ENCODE results near the gene ITPRIP. TPM values are rescaled to one million over a fixed set of nuclear protein-coding genes. Genes with fewer than 3 reads are reported as not detected.

Gene ITPRIP
- total RNA-seq, 2 donors from 2014 or later, result 55.6 to 59.2 TPM

GRCh38 chr10:104374591-104374990 is 36.3 kb upstream of the ITPRIP start:
- no peak for ATAC-seq (ENCODE audit: insufficient number of reproducible peaks, low FRiP score, low read depth)
- TF ChIP-seq, protein P1, sequence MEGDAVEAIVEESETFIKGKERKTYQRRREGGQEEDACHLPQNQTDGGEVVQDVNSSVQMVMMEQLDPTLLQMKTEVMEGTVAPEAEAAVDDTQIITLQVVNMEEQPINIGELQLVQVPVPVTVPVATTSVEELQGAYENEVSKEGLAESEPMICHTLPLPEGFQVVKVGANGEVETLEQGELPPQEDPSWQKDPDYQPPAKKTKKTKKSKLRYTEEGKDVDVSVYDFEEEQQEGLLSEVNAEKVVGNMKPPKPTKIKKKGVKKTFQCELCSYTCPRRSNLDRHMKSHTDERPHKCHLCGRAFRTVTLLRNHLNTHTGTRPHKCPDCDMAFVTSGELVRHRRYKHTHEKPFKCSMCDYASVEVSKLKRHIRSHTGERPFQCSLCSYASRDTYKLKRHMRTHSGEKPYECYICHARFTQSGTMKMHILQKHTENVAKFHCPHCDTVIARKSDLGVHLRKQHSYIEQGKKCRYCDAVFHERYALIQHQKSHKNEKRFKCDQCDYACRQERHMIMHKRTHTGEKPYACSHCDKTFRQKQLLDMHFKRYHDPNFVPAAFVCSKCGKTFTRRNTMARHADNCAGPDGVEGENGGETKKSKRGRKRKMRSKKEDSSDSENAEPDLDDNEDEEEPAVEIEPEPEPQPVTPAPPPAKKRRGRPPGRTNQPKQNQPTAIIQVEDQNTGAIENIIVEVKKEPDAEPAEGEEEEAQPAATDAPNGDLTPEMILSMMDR (IDR thresholded peaks at IDR 0.05), result no peak
- Histone ChIP-seq H3K36me3 (no peaks in the 10 kb centered on the region), H3K4me1 (ENCODE audit: control insufficient read depth in 1 of 2, low read depth in 2 of 2) (no peaks in the 10 kb centered on the region), H3K4me3 (no peak overlapping the region), H3K27me3 (replicated peaks; ENCODE audit: insufficient read depth) (no peaks in the 10 kb centered on the region), H3K27ac (no peak overlapping the region), H3K9me3 (peaks cover 10% of the 10 kb centered on the region)
- no peak for DNase-seq (ENCODE audit: low spot score)

DNA sequence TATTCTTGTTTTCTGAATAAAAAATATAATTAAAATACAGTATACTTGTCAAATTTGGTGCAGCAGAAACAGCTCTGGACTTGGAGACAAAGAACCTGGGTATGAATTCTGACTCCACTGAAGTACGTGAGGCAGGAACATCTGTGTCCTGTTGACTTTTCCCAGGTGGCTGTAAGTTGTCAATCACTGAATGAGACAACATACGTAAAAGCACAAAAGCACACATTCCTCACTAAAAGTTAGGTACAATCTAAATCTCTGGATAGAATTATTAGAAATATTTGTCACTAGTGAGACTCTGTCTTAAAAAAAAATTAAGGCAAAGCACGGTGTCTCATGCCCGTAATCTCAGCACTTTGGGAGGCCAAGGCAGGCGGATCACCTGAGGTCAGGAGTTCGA is 33.5 kb upstream of the ITPRIP start:
- H3K27ac ChIP-seq, result no peak overlapping the region
- H3K27me3 ChIP-seq (replicated peaks; ENCODE audit: insufficient read depth), result no peaks in the 10 kb centered on the region
- peaks cover 10% of the 10 kb centered on the region for H3K9me3 ChIP-seq
- no peak for DNase-seq (ENCODE audit: low spot score)
- H3K4me3 ChIP-seq, result no peak overlapping the region
- TF ChIP-seq, protein P1 (IDR thresholded peaks at IDR 0.05), result no peak
- no peaks in the 10 kb centered on the region for H3K4me1 ChIP-seq (ENCODE audit: control insufficient read depth in 1 of 2, low read depth in 2 of 2)
- H3K36me3 ChIP-seq, result no peaks in the 10 kb centered on the region
- no peak for ATAC-seq (ENCODE audit: insufficient number of reproducible peaks, low FRiP score, low read depth)

- H3K27ac ChIP-seq, result no peak overlapping the region
- ATAC-seq (ENCODE audit: insufficient number of reproducible peaks, low FRiP score, low read depth) (no peak), DNase-seq (ENCODE audit: low spot score) (no peak)
- TF ChIP-seq, protein P1 (IDR thresholded peaks at IDR 0.05), result no peak
- no peak overlapping the region for H3K4me3 ChIP-seq
- H3K36me3 ChIP-seq, result no peaks in the 10 kb centered on the region
- H3K27me3 ChIP-seq (replicated peaks; ENCODE audit: insufficient read depth), result no peaks in the 10 kb centered on the region
- peaks cover 10% of the 10 kb centered on the region for H3K9me3 ChIP-seq
- no peaks in the 10 kb centered on the region for H3K4me1 ChIP-seq (ENCODE audit: control insufficient read depth in 1 of 2, low read depth in 2 of 2)
These were observed 30.1 kb upstream of the ITPRIP start for GRCh38 chr10:104368381-104368780.

DNA sequence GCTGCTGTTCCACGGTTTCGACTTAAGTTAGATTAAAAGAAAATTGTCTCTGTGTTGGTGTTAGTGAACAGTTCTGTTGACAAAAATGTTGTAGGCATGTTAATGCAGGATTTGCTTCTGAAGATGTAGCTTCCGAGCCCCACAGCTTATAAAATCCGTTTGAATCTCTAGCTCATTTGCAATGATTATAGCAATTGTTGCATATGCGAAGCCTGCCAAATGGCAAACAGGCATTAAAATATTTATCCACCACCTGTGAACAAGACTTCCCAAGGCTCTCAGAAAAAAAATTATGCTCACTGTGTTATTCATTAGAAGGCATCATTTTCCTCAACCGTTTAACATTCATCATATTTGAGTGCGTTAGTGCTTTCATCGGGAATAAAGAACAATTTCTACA is 29.6 kb upstream of the ITPRIP start:
- ATAC-seq (ENCODE audit: insufficient number of reproducible peaks, low FRiP score, low read depth) (no peak), DNase-seq (ENCODE audit: low spot score) (no peak)
- Histone ChIP-seq H3K27ac (no peak overlapping the region), H3K4me1 (ENCODE audit: control insufficient read depth in 1 of 2, low read depth in 2 of 2) (no peaks in the 10 kb centered on the region), H3K27me3 (replicated peaks; ENCODE audit: insufficient read depth) (no peaks in the 10 kb centered on the region), H3K9me3 (peaks cover 10% of the 10 kb centered on the region), H3K4me3 (no peak overlapping the region), H3K36me3 (no peaks in the 10 kb centered on the region)
- TF ChIP-seq, protein P1 (IDR thresholded peaks at IDR 0.05), result no peak

GRCh38 chr10:104359811-104360210 is 21.5 kb upstream of the ITPRIP start:
- H3K4me1 ChIP-seq (ENCODE audit: control insufficient read depth in 1 of 2, low read depth in 2 of 2), result no peaks in the 10 kb centered on the region

More at GRCh38 chr10:104359811-104360210, 21.5 kb upstream of the ITPRIP start:
- Histone ChIP-seq H3K27ac (no peak overlapping the region), H3K9me3 (no peaks in the 10 kb centered on the region), H3K36me3 (no peaks in the 10 kb centered on the region), H3K27me3 (replicated peaks; ENCODE audit: insufficient read depth) (no peaks in the 10 kb centered on the region), H3K4me3 (no peak overlapping the region)
- TF ChIP-seq, protein P1 (IDR thresholded peaks at IDR 0.05), result no peak
- no peak for DNase-seq (ENCODE audit: low spot score)
- no peak for ATAC-seq (ENCODE audit: insufficient number of reproducible peaks, low FRiP score, low read depth)
